ENCODE data around the gene TRMT2A.
A peak's percentile ranks its signal among the peaks of the same experiment; 100 is the strongest.

The TRMT2A gene

GRCh38 chr22:20089226-20089976 lies 27.6 kb downstream of the TRMT2A start:
- DNase-seq (ENCODE audit: low spot score) = no peak
- ChIA-PET POLR2A (ENCODE audit: low non-redundant PET) (no interaction called here), CTCF (interaction anchor here (0.7 kb wide), 1 partner anchor 151 kb away, joined by 3 read pairs; no protein-coding TSS in a partner anchor)
- peak overlapping the region; percentile 15; the same call in 1 of the 2 replicates for H3K27ac ChIP-seq
- TF ChIP-seq, protein P1, sequence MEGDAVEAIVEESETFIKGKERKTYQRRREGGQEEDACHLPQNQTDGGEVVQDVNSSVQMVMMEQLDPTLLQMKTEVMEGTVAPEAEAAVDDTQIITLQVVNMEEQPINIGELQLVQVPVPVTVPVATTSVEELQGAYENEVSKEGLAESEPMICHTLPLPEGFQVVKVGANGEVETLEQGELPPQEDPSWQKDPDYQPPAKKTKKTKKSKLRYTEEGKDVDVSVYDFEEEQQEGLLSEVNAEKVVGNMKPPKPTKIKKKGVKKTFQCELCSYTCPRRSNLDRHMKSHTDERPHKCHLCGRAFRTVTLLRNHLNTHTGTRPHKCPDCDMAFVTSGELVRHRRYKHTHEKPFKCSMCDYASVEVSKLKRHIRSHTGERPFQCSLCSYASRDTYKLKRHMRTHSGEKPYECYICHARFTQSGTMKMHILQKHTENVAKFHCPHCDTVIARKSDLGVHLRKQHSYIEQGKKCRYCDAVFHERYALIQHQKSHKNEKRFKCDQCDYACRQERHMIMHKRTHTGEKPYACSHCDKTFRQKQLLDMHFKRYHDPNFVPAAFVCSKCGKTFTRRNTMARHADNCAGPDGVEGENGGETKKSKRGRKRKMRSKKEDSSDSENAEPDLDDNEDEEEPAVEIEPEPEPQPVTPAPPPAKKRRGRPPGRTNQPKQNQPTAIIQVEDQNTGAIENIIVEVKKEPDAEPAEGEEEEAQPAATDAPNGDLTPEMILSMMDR (conservative IDR thresholded peaks at IDR 0.05; ENCODE audit: low read depth) = no peak

- H3K27ac ChIP-seq = no peak overlapping the region
- DNase-seq (ENCODE audit: low spot score) = no peak
- POLR2A ChIA-PET (ENCODE audit: low non-redundant PET) = no interaction called here
- TF ChIP-seq, protein P1 (conservative IDR thresholded peaks at IDR 0.05; ENCODE audit: low read depth) = no peak
- CTCF ChIA-PET = no interaction called here
These were observed 28.8 kb downstream of the TRMT2A start for GRCh38 chr22:20088263-20088648.

DNA sequence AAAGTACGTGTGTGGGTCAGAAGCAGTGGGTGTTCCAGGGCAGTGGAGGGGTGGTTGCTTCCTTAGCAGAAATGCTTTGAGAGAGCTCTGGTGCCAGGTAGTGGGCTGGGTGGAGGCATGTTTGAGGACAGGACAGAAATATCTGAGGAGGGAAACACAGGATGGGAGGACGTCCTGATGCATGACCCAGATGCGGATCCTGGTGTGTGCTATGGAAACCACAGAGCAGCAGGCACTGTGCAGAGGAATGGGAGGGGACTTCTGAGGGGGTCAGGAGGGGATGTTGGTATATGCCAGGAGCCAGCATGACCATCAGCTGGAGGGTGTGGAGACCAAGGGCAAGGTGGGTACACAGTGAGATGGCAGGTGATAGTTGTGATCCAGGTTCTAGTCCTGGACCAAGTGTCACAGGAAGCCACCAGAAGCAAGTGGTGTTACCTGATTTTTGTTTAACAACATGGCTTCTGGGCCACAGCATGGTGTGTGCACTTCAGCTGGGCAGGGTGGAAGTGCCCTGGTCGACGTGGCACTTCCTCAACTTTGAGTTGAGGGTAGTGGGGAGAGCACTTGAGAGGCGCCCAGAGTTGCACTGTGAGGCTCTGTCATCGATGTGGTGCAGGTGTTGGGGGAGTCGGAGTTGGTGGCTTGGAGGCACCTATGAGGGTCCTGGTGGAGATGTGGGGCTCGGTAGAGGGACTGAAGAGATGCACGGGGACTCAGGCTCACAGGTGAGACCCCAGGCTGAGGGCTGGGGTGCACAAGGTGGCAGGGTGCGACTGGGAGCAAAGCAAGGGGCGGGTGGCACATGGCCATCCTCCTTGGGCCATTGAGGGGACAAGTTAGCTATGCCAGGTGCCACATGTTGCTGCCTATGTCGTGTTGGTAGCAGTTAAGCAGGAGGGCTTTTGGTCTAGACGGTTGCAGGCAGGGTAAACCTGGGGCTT lies 29.4 kb downstream of the TRMT2A start:
- TF ChIP-seq, protein P1 (conservative IDR thresholded peaks at IDR 0.05; ENCODE audit: low read depth) = no peak
- H3K27ac ChIP-seq = no peak overlapping the region
- no peak for DNase-seq (ENCODE audit: low spot score)
- ChIA-PET POLR2A (ENCODE audit: low non-redundant PET) (no interaction called here), CTCF (no interaction called here)

DNA sequence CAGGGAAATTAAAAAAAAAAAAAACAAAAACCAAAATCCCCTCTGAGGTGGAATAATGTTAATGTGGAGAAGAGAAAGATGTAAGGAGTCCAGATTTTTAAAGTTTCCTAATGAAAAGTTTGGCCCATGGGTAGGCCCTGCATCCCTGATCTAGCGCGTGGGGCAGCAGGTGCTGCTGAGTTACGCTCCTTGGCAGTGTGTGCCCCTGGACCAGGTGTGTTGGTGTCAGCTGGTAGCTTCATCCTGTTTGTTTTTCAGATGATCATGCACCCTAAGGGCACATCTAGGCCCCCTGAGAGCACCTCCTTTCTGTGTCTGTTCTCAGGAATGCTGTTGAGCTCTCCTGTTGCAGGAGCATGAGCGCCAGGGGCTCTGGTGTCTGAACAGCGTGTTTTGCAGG lies 30.3 kb downstream of the TRMT2A start:
- ChIA-PET CTCF (no interaction called here), POLR2A (ENCODE audit: low non-redundant PET) (no interaction called here)
- no peak for DNase-seq (ENCODE audit: low spot score)
- TF ChIP-seq, protein P1 (conservative IDR thresholded peaks at IDR 0.05; ENCODE audit: low read depth) = no peak
- no peak overlapping the region for H3K27ac ChIP-seq

DNA sequence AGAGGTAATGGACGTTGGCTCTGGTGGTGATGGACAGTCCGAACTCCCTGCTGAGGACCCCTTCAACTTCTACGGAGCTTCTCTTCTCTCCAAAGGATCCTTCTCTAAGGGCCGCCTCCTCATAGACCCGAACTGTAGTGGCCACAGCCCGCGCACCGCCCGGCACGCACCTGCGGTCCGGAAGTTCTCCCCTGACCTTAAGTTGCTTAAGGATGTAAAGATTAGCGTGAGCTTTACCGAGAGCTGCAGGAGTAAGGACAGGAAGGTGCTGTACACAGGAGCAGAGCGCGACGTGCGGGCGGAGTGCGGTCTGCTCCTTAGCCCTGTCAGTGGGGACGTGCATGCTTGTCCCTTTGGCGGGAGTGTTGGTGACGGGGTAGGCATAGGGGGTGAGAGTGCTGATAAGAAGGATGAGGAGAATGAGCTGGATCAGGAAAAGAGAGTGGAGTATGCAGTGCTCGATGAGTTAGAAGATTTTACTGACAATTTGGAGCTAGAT lies 30.9 kb downstream of the TRMT2A start:
- POLR2A ChIA-PET (ENCODE audit: low non-redundant PET) = no interaction called here
- no peak overlapping the region for H3K27ac ChIP-seq
- CTCF ChIA-PET = no interaction called here
- TF ChIP-seq, protein P1 (conservative IDR thresholded peaks at IDR 0.05; ENCODE audit: low read depth) = no peak
- DNase-seq (ENCODE audit: low spot score) = no peak

DNA sequence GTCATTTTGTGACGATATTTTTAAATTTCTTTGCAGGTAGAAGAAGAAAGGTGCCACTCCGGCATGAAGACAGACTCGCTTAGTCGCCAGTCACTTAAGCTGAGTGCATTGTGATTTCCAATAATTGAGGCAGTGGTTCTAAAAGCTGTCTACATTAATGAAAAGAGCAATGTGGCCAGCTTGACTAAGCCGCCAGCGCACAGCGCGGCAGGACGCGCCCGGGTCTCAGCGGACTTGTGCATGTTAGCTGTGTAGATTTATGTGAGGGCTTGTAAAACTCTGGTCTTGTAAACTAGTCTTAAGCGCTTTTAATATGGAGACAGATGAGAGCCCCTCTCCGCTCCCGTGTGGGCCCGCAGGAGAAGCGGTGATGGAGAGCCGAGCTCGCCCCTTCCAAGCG lies 31.4 kb downstream of the TRMT2A start:
- DNase-seq (ENCODE audit: low spot score) = no peak
- H3K27ac ChIP-seq = no peak overlapping the region
- ChIA-PET POLR2A (ENCODE audit: low non-redundant PET) (no interaction called here), CTCF (no interaction called here)
- TF ChIP-seq, protein P1 (conservative IDR thresholded peaks at IDR 0.05; ENCODE audit: low read depth) = no peak

Measured in RWPE1 (cell line).